RPMI8226 (cell line): Measurements from ENCODE around the gene KIF5C.

Experiments used
- DNase-seq: peaks from one replicate; pipeline ENCODE4 v3.0.0-alpha.2; 2015

KIF5C gene

DNA sequence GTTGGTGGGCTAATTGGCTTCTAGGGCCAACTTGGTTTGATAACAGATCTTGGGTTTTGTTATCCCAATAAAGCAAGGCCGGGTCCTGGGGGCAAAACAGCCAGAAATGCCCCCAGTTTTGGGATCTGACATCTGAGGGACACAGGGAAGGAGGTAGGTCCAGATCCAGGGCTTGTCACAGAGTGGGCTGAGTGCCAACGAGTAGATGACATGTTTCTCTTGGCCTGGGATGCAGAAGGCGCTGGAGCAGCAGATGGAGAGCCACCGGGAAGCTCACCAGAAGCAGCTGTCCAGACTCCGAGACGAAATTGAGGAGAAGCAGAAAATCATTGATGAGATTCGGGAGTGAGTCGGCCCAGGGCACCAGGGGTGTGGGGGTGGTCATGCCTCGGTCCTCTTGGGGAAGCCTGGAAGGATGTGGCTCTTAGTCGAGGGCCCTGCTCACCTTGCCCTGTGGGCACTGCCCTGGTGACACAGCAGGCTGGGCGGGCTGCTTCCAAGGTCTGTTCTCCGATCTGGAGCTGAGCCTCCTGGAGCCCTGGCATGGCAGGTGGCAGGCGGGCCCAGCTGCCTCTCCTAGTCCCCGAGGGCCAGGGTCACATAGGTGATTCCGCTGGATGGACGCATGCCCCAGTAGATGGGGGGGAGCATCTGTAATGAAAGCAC is 123.3 kb downstream of the KIF5C start:
- no peak for DNase-seq

DNA sequence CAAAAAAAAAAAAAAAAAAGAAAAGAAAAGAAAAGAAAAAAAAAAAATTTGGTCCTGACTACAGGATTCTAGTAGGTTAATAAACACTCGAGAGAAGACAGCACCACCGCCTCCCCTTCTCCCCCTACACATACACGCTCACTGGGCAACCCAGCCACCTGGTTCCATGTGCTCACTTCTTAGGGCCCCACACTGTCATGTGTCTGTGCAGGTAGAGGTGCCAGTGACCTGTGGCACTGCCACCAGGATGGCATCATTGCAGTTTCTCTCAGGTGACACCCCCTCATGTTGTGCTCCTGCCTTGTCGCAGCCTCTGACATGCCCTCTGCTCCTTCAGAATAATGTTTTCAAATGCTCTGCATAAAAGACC is 123.8 kb downstream of the KIF5C start:
- no peak for DNase-seq

GRCh38 chr2:148999451-148999921 is 124.5 kb downstream of the KIF5C start:
- DNase-seq, result no peak

- DNase-seq, result no peak
Observed at GRCh38 chr2:149000158-149000938, 125.3 kb downstream of the KIF5C start.

DNA sequence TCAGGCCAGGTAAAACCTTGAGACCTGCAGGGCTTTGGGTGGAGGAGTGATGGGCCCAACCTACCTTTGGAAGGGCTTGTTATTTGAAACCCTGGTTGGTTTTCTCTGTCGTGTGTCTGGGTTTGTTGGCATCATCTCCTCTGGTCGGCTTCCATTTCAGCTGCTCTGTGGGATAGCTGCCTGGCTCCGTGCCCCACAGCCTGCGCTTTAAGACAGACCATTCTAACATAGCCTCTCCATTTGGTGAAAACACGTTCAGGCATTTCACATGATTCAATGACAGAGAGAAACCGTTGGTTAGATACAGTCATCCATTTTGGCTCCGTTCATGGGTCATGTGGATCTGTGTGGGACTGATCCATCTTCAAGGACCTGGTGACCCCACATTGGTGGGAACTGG is 126.5 kb downstream of the KIF5C start:
- DNase-seq, result no peak

DNA sequence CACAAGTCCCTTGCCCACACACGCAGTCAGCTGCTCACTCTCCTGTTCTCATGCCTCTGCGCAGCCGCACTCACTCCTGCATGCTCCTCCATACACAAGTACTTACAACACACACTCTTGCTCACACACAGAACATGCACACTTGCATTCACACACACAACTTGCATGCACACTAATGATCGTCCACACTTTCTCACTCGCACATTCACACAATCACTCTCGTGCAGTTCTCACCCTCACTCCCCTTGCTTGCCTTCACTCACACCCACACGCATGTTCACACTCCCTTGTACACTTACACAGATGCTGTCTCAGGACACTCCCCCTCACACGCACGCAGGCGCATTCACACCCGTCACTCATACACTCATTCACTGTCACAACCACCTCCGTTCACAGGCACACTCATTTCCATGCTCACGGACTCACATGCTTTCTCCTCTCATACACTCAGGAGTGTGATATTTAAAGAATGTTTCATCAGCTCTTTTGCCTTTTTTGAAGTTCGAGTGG is 127.4 kb downstream of the KIF5C start:
- no peak for DNase-seq

DNA sequence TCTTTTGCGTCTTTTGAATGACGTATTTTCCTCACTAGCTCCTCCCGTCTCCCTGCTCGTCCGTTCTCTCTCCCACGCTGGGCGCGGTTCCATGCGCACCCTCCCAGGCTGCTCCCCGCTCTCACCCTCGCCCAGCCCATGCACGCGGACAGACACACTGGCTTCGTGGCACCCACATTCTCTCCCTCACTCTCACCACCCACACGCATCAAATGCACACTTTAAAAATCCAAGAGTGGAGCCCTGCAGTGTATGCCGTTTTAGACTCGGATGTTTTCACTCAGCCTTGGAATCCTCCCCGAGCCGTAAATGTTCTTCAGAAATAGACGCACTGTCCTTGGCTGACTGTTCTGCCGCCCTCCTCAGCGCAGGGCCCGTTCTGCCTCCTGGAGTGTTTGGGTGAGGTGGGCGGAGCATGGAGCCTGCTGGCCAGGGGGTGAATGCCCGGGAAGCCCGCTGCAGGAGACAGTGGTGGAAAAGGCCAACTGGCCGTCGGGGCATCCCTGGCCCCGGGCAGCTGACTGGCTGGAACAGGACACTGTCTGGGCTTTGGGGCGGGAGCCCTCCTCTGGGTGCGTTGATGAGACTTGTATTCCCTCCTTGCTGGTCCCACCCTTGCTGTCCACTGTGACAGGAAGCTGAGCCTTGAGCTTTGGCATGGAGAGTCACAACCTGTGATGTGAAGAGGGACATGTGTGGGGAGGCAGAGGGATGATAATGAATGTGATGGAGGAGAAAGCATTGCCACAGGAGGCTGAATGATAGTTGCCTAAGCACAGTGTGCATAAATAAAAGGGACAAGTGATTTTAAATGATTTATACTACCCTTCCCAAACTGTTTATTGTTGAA is 128.1 kb downstream of the KIF5C start:
- no peak for DNase-seq

GRCh38 chr2:149004836-149005235 is 129.8 kb downstream of the KIF5C start:
- DNase-seq, result no peak

DNA sequence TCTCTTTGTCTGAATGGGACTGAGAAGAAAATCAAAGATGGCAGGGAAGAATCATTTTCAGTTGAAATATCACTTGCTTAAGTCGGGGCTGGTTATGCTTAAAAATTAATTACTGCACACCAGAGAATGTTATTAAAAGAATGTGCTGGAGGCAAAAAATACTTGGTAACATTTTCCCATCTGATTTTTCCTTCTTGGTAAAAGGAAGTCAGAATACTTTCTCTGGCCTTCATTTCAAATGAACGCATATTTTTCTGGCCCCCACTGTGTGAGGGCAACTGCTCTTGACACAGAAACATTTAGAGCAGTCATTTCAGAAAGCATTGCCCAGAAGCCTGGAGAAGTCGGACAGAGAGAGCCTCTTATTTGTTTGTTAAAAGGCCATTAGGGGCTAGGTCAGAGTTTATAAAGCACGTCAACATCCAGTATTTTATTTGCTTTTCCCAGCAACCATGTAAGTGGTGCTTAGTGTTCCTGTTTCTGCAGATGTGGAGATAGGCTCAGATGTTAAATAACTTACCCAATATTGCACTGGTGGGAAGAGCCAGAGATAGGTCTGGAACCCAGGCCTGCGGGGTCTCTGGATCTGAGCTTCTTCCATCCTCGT is 130.5 kb downstream of the KIF5C start:
- DNase-seq, result no peak

- no peak for DNase-seq
Observed at GRCh38 chr2:149006883-149007543, 132.0 kb downstream of the KIF5C start.

DNA sequence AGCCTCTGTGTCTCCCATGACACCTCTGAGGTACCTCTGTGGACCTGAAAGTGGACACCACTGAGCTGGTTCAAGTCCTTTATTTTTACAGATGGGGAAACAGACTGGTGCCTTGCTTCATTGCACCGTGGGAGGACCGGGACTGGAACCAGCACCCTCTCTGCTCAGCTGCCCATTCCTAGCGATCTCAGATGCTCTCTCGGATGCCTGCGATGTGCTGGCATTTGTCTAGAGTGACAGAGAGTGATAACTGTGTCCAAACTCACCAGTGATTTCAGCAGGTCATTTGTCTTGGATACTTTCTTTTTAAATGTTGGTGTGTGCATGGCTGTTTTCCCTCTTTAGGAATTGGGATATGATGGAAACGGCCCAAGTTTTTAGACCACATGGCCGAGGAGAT is 133.4 kb downstream of the KIF5C start:
- no peak for DNase-seq

- DNase-seq, result no peak
Observed at GRCh38 chr2:149009576-149010461, 134.8 kb downstream of the KIF5C start.

- no peak for DNase-seq
Observed at GRCh38 chr2:149012545-149012944, 137.5 kb downstream of the KIF5C start.

GRCh38 chr2:149015501-149015900 is 140.5 kb downstream of the KIF5C start:
- no peak for DNase-seq

DNA sequence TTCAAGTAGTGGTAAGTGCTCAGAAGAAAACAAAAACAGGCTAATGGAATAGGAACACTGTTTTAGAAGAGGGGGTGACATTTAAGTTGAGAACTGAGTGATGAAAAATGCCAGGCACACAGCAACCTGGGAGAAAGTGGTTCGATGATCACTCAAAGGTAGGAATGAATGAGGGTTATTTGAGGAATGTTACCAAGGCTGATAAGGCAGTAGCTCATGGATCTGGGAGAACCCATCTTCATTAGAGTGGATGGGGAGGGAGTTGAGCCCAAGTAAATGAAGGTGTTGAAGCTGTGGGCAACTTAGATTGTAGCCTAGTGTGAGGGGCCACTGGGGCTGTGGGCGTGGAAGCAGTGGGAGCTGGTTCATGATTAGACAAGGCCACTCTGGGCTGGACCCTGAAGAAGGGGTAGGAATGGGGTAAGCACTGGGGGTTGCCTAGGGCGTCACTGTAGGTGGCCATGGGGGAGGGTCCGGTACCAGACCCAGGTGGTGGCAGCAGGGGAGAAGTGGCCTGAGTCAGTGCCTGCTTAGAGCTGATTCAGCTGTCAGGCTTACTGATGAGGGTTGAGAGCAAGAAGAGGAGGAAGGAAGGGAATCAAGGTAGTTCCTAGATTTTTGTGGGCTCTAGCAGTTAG is 141.0 kb downstream of the KIF5C start:
- DNase-seq, result no peak

- DNase-seq, result peak; percentile 88
Observed at GRCh38 chr2:149017116-149017985, 142.3 kb downstream of the KIF5C start.

DNA sequence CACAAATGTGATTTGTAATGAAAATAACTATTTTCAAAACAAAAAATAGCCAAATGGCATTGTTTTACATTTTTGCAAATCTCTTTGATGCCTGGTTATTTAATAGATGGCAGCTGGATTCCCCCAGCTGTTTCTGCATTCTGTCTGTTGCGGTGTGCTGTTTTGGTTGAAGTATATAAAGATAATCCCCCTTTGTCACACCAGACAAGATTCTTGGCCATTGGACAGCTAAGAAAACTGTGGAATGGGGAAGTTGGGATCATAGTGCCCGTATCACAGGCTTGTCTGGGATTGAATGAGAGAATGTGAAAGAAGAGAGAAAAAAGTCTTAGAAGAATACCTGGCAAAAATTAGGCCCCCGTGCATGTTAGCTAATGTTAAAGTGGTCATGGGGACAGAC is 144.0 kb downstream of the KIF5C start:
- no peak for DNase-seq

DNA sequence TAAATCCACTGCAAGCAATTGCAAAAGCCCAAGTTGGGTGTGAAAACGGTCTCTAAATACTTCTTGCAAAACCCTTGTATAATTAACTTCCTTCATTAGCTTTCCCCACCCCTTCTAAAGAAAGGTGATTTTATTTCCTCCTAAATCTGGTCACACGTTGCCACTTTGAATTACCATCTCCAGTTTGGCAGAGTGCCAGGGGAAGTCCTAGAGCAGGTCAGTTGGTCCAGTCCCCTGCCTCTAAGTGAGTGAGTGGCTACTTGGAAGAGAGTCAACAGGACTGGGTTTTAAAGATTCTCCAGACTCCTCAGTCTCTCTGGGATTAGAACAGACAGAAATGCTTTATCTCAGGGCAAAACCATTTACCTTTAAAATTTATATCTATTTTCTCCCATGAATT is 144.7 kb downstream of the KIF5C start:
- DNase-seq, result peak; percentile 41

DNA sequence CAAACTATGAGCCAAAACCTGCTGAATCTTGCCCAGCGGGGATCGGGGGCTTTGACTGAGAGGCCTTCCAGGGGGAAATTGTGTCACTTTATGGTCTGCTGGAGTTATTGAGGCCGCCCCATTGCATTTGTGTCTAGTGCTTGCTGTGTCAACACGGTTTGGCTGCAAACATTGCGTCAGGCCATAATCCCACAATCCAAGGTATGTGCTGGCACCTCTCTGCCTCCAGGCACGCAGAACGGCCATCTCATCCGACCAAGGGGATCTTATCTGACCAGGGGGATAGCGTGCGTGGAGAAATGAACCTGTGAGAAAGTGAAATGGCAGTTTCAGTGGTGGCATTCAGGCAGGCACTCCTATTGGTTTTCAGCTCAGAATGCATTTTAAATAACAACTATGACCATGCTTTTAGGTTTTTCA is 145.4 kb downstream of the KIF5C start:
- DNase-seq, result peak; percentile 34

DNA sequence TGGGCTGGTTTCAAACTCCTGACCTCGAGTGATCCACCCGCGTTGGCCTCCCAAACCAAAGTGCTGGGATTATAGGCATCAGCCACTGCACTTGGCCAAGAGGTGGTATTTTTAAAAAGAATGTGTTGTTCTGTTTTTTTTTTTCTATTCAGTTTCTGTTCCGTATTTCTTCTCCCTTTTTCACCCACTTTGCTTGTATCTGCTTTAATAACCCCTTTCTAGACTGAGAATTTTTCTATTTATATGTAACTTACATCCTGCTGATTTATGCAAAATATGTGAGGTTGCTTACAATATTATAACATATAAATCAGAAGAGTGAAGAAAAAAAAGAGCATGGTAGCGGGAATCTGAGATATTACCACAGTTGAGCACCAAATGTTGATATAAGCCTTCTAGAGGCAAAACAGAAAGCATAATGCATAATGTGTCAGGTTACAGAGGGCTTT is 146.3 kb downstream of the KIF5C start:
- peak; percentile 66 for DNase-seq
